CD1c-positive myeloid dendritic cell (primary cell): ENCODE measurements around the gene HOXC4.
"Not testable (repeated sequence)": the region's sequence is repeated elsewhere in the genome, so short reads cannot be mapped to it uniquely, and the experiment has no call there.

Experiments used
- DNase-seq: peaks from one replicate; pipeline ENCODE4 v3.0.0-alpha.2; 2016; ENCODE audit errors: extremely low spot score

HOXC4 gene

DNA sequence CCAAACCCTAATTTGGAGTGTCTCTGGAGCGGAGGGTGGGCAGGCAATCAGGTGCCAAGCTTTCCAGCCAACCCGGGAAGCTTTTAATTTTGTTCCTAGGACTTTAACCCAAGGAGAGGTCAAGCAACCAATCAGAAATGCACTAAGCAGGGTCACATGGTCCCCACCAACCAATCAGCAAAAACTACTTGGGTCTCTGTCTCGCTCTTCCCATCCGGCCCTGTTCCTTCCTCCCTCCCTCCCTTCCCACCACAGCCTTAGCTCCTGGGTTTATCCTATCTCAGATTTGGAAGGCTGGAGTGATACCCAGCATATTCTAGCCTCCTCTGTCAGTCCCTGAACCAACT, 13.5 kb upstream of the HOXC4 start:
- DNase-seq: no peak

DNA sequence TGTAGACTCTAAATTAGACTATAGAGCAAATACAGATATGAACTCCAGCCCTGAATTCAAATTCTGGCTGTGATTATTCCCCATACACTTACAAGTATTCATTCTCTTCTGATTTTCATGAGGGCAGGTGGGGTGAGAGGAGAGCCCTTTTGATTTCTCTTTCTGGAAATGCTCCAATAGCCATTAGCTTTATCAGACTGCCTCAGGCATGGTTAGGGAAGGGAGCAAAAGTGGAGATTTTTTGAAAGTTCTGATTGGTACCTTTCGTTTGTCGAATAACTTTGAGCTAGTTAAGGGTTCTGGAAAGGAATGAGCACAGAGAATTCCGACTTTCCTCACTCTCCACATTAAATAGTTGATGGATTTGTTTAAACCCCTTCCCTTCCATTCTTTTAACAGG, 13.0 kb upstream of the HOXC4 start:
- DNase-seq: no peak

DNA sequence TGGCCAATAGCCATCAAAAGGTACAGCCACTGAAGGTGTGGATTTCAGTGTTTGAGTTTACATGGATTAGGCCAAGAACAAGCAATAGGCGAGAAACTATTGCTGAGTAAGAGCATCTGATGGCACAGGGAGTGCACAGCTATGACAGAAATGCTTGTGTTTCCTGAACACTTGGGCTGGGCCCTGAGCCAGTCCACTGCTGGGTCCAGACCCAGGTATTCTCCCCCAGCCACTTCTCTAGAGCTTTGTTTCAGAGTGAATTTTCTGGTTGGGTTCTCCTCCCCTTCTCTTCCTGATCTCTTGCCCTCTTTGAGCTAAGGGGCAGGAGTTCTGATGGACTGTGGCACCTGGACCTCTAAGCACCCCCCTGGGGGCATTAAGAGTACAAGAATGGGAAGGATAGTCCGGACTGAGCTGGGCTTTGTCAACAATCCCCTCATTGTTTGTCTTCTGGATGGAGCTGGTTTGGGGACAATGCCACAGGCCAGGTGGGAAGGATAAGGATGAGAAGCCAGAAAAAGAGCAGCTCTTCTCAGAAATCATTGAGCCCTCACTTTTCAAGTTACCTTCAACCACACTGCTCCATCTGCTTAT, 12.4 kb upstream of the HOXC4 start:
- no peak for DNase-seq

DNA sequence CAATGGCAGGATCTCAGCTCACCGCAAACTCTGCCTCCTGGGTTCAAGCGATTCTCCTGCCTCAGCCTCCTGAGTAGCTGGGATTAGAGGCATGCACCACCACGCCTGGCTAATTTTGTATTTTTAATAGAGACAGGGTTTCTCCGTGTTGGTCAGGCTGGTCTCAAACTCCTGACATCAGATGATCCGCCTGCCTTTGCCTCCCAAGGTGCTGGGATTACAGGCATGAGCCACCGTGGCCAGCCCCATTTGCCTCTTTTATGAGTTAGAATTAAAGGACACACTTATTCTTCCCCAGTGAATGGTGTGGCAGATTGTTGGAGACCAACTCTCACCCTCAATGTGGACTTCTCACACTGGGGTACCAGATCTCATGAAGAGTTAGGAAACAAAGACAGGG, 11.6 kb upstream of the HOXC4 start:
- DNase-seq: not testable (repeated sequence)

DNA sequence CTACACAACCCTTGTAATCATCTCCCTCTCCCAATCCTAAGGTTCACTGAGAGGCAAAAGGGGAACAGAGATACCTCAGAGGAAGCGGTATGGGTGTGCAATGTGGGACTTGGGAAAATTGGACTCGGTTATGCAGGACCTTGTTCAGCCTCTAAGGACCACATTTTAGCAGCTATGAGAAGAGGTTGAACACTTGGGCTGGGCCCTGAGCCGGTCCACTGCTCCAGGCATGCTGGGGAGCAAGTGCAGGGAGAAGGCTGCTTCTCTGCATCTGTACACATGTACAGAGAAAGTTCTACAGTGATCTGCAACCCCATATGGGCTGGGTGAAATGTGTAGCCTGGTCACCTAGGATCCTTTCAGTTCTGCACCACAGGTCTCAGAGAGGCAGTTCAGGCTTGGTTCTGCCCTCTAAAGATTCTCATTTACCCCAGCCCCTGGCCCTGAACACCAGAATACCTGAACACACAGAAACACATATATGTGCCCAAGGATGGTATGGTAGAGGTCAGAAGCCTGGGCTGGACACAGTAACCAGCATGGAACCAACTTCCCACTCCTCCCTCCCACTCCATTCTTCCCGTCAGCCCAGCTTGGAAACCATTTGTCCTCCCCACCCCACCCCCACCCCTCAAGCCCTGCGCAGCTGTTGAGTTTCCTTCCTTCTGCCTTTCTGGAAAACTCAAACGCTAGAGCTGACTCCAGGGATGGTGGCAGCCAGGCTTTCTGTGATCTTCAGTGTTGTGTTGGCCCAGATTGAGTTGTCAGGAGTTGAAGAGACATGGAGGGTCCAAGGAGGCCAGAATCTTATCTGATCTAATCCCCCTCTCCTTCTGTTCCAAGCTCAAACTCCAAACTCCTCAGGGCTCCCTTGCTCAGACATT, 10.4 kb upstream of the HOXC4 start:
- DNase-seq: no peak

DNA sequence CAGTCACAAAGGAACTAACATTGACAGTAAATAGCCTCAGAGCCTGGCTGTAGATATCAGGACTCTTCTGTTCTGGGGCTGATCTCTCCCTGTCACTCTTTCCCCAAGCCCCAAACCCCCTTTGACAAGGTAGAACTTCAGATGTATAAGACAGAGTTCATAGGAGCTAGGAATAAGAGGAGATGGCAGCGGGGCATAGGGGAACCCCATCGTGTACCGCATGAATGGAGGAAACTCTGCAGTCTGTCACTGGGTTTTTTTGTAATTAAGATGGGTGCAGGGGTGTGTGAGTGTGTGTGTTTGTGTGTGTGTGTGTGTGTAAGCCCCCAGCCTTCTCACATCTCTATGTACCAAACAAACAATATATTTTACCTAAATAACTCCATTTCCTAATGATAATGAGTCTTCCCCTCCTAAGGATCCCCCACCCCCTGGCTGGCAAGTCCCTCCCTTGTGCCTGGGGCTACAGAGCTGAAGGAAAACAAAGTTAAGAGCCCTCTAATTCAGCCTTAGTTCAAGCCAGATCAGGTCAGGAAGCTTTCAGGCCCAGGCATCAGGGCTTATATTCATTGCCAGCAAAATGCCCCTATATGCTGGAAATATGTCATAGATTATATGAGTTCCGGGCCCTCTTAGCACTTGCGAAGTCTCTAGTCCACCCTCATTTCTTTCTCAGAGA, 9.1 kb upstream of the HOXC4 start:
- DNase-seq: no peak

DNA sequence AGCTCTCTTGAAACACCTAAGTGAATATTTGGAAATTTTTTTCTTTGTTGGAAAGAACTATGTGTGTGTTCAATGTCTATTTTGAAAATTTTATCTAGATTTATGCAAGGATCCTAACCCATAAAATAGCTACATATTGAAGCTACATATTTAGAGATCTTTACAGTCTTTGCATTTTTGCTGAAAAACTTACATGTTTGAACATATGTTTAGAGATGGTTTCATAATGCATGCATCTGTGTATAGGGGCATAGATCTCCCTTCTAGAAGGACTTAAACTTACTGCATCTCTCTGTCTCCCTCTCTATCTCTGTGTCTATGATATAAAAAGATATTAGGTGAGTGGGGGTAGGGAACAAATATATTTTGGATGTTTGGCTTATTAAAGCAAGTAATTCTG, 8.2 kb upstream of the HOXC4 start:
- DNase-seq: no peak

DNA sequence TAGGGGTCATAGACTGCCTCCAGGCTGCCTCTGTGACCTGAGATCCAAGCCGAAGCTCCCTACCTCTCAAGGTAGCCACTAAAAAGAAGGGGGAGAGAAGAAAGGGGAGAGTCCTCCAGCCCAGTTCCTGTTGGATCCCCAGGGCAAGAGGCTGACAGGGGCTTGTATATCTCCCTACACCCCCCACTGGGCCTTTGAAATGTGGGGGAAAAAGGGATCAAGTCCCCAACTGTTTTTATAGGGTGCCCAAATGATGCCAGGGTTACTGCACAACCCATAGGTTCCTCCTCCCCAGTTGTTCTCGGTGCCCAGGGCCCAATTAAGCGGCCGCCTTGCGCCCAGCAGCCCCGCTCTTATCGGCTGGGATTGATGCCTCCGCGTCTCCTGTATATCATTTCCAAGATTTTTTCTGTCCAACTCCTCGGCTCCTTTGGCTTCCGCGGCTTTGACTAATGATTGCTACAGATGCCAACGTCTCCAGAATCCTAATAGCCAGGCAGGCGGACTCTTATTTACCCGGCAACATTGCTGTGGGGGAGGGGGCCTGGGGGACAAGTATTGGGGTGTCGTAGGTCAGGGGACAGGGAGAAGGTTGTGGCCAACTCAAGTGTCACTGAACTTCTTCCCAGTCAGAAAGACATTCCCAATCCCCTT, 7.6 kb upstream of the HOXC4 start:
- DNase-seq: no peak

DNA sequence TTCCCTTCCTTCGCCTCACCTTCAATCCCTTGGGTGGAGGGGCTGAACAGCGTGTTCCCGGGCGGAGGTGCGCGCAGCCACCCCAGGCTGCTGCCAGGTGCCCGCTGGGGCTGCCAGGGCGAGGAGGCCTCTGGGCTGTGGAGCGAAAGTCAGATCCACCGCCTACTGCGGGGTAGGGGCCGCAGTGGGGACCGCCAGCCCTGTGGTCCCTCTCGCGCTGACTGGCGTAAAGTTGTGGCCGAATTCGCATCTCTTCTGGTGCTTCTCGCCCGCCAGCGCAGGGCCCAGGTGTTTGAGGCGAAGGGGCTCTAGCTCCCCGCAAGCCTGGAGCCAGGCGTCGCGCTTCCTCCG, 6.9 kb upstream of the HOXC4 start:
- no peak for DNase-seq

DNA sequence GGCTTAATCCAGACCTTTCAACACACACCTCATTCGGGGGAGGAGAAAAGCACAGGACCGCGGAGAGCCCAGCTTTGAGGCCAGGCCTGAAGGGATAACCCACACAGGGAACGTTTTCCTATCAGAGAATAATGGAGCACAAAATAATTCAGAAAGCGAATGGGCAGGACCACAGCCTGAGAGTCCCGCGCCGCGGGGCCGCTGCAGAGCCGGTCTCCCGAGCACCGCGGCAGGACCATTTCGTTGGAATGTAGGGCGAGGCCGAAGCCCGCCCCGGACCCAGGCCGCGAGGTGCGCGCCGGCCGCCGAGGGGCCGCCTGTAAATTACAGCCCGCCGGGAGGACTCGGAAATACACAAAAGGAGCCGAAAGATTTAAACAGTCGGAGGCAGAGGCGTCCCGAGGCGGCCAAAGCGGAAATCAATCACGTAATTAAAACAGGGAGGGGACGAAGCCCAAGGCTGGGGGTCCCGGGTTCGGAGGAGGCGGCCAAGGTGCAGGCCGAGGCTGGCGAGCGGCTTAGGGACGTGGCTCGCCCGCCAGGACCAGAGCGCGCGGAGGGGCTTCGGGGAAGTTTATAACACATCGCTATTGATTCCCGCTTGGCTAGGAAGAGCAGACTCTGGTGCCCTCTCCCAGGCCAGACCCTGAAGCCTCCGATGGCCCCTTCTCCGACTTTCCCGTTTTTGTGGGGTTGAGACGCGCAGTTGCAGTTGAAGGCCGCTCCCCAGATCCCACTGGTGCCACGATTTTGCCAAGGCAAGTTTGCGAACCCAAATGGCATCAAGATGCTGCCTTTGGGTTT, 6.3 kb upstream of the HOXC4 start:
- no peak for DNase-seq

DNA sequence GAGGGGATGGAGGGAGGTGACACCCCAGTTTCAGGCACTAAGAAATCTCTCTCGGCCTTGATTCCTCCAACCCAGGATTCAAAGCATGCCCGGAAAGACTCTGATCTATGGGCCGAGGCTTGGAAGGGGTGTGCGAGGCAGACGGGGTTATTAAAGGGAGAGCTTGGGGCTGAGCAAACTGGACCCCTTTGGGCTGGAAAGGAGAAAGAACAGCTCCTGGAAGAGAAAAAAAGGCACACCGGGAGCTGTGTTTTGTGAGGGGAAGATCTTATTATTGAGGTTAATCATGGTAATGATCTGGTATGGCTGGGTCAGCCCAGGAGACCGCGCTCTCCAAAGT, 5.7 kb upstream of the HOXC4 start:
- DNase-seq: no peak

DNA sequence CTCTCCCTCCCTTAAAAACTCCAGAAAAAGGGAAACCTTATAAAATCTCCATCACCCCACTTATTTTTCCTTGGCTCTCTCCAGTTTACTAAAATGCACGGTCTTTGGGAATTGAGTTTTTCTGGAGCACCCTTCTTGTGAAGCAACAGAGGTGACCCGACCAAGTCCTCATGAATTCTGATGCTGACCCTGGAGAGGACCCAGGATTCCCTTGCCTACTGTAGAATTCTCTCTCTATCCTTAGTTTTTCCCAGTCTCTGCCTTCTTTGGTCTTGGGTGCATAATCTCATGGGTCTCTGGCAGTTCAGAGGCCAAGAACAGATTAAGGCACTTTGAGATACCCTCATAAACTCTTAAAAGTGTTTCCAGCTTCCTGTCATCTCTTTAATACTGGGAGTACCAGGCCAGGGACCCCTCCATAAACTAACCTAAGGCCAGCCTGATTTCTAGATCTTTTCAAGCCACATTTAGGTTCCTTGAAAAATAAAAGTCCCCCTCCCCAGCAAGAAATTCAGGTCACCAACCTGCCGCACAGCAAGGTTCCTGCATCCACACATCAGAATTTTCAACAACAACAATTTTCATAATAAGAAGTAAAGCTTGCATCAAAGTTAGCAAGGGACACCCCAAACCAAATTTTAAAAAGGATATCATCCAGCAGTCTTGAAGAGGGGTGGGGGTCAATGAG, 5.1 kb upstream of the HOXC4 start:
- no peak for DNase-seq

DNA sequence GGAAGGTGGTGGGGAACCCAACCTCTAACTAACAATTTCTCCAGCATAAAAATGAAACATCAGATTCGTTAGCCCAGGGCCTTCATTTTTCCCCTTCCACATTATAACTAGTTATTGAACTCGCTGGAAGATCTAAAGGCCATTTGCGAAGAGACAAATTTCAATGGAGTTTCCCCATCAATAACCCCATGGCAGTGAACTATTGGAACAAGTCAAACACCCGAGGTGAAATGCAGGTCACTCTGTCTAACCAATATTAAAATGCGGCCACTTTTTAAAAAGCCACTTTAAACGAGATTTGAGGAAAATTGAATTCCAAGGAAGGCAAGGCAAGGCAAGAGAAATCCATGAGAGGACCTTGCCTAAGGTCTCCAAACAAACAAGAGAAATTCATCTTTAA, 4.5 kb upstream of the HOXC4 start:
- DNase-seq: no peak

DNA sequence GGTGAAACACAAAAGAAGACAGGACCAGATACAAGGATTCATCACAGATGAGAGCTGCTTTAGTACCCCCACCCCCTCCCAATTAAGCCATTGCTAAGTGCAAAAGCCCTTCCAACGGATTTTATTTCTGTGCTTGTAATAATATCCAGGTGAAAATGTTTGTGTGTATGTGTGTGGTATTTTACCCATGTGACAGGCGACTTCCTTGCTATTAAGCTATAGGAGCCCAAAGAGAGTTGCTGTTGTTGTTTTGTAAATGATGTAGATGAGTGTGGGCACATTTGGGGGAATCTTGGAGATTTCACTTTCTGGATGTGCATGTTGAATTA, 3.2 kb upstream of the HOXC4 start:
- no peak for DNase-seq

DNA sequence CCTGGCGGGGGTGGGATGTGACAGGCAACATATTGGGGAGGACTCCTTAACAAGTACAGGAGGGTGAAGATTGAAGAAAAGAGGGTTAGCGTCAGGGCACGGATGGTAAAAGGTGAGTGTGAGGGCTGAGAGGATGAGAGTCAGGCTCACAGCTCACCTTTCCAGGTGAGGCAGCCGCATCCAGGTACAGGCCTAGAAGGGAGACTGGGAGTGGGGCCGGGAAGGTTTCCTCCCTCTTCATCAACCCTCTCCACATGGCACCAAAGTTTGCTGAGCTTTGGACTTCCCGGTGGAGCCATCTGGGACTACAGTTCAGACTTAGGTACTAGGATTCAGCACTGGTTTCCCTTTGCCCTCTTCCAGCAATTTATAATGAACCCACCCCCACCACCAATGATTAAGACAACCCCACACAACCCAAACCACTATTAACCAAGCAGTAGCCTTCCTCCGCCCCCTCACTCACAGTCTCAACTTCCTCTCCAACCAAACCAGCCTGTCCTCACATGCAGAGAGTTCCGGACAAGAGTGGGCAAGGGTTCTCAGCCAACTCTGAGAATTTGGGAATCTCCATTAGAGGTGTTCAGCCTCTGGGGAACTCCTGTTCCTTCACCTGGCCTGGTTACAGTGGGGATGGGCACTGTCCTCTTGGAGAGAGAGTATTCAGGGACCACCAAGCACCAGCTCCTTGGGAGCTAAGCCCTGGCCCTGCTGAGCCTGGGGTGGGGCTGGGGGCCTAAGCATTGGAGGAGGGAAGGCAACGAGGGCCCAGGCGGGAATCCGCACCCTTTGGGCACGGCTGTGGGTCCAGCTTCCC, 2.4 kb upstream of the HOXC4 start:
- peak; percentile 40 for DNase-seq

DNA sequence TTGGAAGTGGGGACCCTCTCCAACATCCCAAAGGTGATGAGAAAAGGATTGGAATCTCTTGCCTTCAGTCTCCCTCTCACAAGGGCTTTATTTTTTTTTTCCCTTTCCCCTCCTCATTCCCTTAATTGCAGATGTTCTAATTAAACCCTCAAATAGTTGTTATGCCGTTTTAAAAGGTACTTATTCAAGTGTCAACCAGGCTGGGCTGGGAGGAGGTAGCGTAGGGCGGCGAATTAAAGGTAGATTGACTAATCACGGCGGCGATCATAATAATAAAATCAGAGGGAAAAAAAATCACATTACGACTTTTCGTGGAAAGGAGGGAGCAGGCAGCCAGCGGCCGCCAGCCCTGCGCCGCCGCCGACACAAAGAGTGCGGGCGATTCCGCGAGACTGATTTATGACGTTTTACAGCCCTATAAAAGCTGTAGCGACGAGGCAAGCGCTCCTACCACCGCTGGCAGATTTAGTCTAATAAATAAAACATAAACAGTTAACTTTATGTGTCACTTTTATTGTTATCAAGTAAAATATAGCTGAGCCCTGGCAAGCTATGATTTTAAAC, 1.7 kb upstream of the HOXC4 start:
- DNase-seq: no peak

DNA sequence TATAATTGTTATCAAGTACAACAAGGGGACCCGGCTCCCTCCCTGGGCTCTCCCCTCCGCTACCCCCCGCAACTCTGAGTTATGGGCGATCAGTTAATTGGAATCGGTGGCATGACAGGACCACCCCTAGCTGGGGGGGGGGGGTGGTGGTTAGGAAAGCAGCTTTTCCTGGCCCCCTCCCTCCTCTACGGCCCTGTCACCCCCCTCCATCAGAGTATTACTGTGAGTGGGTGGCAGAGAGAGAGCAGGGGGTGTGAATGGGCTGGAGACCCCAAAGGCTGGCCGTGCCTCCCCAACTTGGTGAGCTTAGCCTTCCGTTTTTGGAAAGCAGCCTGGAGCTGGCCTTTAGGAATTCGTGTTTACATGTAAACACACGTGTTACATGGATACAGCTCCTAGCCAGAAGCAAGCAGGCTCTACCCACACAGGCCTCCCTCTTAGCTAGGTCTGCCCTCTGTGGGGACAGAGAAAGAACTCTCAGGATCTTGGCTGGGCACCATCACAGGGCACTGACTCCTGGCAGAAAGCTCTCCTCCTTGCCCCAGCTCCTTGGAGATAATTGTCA, 1.1 kb upstream of the HOXC4 start:
- DNase-seq: no peak

DNA sequence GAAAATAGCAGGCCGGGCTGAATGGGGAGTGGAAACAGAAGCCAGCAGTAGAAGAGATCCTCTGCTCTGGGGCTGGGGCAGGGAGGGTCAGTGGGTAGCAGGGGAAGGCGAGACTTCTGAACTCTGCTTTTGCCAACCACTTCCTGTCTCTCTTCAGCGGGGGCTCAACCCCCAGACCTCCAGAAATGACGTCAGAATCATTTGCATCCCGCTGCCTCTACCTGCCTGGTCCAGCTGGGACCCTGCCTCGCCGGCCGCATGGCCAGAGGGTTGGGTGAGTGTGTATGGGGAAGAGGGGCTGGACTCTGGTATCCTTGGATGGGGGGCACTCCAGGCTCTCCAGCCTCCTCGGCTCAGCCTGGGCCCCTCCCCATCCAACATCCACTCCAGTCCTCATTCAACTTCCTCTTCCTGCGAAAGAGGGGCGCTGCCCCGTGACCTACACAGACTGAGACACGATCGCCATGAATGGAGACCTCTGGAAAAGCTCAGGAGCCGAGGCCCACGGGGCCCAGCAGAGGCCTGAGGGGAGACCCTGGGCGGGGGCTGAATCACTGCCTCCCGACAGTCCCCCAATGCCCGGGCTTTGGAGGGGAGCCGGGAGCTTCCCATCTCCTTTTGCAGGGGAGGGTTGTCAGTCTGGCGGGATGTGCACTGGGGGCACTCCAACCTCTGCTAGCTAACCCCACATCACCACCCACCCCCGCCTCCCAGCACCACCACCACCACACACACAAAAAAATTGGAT, 458 bp upstream of the HOXC4 start:
- no peak for DNase-seq

DNA sequence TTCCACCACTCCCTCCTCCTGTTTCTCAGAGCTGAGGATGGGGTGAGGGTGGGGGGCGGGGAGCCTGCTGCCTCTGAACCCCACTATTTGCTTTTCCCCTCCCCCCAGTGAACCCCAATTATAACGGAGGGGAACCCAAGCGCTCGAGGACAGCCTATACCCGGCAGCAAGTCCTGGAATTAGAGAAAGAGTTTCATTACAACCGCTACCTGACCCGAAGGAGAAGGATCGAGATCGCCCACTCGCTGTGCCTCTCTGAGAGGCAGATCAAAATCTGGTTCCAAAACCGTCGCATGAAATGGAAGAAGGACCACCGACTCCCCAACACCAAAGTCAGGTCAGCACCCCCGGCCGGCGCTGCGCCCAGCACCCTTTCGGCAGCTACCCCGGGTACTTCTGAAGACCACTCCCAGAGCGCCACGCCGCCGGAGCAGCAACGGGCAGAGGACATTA, 1.1 kb downstream of the HOXC4 start:
- DNase-seq: no peak
